GM19372 (cell line): ENCODE measurements around the gene OBSCN.
"Not testable (repeated sequence)": the region's sequence is repeated elsewhere in the genome, so short reads cannot be mapped to it uniquely, and the experiment has no call there.

Experiments used
- ATAC-seq: cut with Tn5 transposase; IDR thresholded peaks from one replicate; pipeline ENCODE4 v1.9.1; 2021; ENCODE audit warnings: mild to moderate bottlenecking, low read depth, moderate library complexity; ENCODE audit not compliant: unreplicated experiment

OBSCN gene

GRCh38 chr1:228225165-228225710 is 17.4 kb downstream of the OBSCN start:
- ATAC-seq = no peak

DNA sequence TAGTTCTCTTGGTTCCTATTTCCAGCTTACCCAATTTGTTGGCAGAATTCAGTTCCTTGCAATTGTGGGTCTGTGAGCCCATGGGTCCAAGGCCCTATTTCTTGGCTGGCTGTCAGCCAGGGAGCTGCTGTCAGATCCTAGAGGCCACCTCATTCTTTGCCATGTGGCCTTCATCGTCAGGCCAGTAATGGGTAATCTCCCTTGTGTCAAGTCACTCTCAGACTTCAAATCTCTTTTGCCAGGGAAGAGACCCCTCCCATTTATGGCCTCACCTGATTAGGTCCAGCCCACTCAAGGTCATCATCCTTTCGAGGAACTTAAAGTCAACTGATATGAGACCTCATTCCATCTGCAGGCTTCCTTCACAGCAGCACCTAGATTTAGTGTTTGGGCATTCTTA is 17.9 kb downstream of the OBSCN start:
- ATAC-seq = no peak

DNA sequence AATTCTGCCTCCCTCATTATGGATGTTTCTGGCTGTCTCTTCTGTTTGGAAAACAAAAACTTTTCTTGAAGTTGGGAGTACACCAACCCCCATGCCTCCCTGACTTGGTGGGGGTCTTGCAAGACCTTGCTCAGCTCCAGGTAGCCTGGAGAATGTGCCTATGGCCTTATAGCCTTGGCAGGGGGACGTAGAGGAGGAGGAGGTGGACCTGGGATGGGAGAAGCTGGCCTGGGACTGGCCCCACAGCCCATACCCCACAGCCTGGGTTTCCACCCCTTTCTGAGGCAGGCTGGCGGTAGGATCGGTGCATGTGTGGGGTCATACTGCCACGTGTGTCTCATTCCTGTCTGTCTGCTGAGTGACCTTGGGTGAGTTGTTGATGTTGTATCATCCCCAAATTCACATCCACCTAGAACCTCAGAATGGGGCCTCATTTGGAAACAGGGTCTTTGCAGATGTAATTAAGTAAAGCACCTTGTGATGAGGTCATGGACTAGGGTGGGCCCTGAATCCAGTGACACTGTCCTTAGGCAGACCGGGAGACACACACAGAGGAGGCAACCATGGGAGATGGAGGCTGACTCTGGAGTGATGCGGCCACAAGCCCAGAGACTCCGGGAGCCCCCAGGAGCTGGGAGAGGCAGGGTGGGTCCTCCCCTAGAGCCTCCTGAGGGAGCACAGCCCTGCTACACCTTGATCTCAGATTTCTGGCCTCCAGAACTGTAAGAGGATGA is 18.5 kb downstream of the OBSCN start:
- no peak for ATAC-seq

DNA sequence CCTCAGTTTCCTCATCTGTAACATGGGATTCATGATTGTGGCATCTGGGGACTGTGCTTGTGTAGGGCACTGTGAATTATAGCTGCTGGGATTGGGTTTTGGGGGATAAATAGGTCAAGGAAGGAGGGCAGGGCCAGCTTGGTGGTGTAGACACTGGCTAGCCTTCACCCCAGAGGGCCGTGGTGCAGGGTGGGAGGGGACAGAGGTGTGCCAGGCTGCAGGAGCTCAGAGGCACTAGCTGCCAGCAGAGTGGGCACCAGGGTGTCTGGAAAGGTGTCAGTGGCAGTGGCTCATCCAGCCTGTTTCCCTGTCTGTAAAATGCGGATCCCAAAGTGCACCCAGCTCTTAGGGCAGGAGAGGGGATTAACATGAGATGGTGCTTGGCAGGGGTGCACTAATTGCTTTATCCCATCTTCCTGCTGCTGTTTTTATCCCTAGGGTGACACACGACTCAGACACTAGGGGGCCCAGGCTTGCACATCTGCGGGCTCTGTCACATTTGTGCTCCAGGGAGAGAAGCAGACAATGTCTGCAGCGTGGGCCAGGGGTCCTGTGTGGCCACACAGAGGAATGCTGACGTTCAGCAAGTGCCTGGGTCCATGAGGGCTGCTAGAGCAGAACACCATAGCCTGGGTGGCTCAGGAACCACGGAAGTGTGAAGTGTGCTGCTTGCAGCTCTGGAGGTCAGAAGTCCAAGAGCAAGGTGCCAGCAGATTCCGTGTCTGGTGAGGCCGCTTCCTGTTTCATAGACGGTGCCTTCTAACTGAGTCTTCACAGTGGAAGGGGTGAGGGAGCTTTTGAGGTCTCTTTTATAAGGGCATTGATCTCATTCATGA is 19.3 kb downstream of the OBSCN start:
- no peak for ATAC-seq

GRCh38 chr1:228228147-228228546 is 20.3 kb downstream of the OBSCN start:
- ATAC-seq = not testable (repeated sequence)

DNA sequence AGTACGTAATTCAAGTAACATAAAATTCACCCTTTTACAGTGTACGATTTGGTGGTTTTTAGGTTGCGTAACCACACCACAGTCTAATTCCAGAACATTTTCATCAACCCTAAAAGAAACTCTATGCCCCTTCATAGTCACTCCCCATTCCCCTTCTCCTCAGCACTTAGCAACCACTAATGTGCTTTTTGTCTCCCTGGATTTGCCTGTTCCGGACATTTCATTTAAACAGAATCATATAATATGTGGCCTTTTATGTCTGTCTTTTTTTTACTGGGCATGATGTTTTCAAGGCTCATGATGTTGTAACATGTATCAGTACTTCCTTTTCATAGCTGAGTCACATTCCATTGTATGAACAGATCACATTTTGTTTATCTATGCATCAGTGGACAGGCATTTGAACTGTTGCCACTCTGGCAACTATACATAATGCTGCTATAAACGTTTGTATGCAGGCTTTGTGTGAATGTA is 20.8 kb downstream of the OBSCN start:
- no peak for ATAC-seq

DNA sequence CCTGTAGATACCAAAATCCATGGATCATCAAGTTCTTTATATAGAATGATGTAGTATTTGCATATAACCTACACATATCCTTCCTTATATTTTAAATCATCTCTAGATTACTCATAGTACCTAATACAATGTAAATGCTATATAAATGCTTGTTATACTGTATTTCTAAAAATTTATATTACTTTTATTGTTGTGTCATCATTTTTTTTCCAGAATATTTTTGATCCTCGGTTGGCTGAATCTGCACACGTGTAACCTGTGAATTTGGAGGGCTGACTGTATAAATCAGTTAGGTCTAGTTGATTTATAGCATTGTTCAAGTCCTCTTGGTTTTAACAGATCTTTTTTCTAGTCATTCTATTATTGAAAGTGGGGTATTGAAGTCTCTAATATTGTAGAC is 23.3 kb downstream of the OBSCN start:
- ATAC-seq = no peak

DNA sequence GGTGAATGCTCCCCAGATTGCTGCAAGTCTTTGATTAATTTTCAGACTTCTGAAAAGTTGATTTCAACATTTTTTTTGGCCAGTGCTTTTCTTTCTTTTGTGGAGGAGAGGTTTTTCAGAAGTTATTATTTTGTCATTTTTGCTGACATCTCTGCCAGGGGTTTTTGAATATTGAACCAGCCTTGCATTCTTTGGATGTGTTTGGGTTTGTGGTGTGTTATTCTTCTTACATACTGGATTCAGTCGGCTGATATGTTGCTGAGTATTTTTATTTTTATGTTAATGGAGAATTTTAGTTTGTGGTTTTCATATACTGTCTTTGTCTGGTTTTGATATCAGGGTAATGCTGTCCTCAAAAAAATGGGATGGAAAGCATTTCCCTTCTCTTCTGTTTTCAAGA is 25.3 kb downstream of the OBSCN start:
- ATAC-seq = no peak

DNA sequence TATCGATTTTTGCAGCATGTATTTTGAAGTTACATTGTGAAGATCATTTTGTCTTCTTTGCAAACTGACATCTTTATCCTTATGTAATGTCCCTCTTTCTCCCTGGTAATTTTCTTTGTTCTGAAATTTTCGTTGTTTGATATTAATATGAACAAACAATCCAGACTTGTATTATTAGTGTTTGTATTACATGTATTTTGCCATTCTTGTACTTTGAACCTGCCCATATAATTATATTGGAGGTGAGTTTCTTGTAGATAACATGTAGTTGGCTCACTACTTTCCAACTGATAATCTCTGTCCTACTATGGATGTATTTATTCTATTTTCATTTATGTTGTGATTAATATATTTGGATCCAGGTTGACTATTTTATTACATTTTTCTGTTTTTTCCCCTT is 27.1 kb downstream of the OBSCN start:
- no peak for ATAC-seq

DNA sequence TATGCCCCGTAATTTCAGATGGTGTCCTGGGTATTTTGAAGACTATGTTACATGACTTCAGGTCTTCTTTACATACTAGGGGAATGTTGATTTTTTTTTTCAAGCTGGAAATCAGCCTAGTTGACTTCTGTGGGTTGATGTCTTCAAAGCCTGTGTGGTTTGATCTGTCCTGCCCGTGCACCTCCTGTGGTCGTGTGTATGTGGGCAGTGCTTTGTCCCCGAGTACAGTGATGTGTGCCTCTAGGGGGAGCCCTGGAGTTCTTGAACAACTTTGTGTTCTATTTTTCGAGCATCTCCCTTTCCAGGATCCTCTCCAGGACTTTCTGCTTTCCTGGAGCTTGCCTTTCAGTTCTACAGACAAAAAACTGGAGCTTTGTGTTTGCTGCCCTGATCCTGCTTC is 28.9 kb downstream of the OBSCN start:
- no peak for ATAC-seq

GRCh38 chr1:228238007-228238406 is 30.2 kb downstream of the OBSCN start:
- no peak for ATAC-seq

GRCh38 chr1:228238461-228238860 is 30.6 kb downstream of the OBSCN start:
- ATAC-seq = no peak

DNA sequence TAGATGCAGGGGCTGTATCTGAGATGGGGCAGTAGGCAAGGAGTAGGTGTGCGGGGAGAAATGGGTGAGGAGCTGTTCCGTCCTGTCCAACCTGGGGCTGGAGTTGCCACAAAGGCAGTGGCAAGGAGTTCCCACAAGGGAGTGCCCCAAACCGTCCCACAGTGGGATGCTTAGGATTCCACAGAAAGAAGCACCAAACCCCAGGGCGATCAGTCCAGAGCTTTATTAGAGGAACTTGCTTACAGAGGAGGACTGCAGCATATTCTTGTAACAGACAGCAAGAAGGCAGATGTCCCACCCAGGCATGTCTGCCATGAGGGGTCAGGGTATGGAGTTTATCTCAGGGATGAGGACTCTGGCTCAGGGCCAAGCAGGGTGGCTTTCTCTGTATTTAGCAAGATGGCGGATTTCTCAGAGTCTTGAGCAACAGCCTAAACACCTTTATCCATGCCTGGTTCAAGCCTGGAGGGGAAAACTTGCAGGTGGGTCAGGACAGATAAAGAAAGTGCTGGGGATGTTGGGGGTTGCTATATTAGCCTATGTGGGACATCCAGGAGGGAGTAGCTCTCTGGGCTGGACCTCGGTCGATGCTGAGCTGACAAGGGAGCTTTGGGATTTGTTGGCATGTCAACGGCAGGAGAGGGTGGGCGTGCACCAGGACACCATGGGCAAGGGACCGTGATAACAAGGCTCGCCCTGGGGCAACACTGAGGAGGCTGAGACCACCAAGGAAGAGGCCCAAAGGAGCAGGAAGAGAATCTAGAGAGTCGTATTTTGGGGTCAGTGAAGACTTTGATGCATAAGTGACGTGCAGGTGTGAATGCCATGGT is 32.8 kb downstream of the OBSCN start:
- ATAC-seq = no peak

DNA sequence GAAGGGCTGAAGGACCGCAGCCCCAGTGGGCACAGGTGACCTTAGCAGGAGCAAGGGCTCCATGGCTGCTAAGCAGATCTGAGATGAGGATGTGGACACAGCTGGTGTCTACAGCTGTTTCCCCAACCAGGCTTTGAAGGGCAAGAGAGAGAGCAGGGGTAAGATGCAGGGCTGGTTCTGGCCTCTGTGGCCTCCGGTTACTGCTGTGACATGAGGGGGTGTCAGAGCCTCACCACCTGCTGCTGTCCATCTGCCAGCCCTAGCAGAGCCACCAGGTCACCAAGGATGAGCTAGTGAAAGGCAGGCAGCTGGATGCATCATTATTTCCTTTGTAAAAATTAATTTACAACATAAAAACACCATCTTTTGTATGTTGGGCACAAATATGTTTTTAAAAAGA is 33.4 kb downstream of the OBSCN start:
- ATAC-seq = no peak

DNA sequence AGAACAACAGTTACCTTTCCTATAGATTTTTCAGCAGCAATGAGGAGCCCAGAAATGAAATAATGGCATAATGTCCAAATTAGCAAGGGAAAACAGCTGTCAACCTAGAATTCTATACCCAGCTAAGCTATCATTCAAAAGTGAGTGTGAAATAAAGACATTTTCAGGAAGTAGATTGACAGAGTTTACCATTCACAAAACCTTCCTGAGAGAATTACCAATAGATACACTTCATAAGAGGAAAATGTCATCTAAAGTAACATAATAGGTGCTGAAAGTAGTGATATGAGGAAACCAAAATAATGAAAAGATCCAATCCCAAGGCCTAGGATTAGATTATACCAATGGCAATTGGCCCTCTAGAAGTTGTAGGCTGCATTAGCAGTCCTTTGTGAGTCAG is 34.6 kb downstream of the OBSCN start:
- no peak for ATAC-seq

DNA sequence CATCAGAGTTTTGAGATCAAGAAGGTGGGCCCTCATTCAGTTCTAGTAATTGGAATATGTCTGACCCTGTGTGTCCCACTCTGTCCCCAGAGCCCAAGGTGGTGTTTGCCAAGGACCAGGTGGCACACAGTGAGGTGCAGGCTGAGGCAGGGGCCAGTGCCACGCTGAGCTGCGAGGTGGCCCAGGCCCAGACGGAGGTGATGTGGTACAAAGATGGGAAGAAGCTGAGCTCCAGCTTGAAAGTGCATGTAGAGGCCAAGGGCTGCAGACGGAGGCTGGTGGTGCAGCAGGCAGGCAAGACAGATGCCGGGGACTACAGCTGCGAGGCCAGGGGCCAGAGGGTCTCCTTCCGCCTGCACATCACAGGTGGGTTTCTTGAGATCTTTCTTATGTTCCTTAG is 35.2 kb downstream of the OBSCN start:
- no peak for ATAC-seq

DNA sequence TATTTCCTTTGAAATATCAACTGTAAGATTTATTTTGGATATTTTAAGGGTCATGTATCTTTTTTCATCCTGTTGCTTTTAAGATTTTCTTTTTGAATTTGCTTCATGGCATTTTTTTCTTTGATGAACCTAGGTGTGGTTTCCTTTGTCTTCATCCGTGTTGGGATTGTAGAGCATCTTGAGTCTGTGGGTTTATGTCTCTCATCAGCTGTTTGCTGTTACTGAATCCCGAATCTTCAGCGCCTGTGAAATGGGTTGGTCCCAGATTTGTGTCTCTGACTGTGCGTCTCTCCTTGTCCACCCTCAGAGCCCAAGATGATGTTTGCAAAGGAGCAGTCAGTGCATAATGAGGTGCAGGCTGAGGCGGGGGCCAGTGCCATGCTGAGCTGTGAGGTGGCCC is 36.1 kb downstream of the OBSCN start:
- ATAC-seq = not testable (repeated sequence)

- no peak for ATAC-seq
These were observed 37.3 kb downstream of the OBSCN start for GRCh38 chr1:228245111-228245510.

DNA sequence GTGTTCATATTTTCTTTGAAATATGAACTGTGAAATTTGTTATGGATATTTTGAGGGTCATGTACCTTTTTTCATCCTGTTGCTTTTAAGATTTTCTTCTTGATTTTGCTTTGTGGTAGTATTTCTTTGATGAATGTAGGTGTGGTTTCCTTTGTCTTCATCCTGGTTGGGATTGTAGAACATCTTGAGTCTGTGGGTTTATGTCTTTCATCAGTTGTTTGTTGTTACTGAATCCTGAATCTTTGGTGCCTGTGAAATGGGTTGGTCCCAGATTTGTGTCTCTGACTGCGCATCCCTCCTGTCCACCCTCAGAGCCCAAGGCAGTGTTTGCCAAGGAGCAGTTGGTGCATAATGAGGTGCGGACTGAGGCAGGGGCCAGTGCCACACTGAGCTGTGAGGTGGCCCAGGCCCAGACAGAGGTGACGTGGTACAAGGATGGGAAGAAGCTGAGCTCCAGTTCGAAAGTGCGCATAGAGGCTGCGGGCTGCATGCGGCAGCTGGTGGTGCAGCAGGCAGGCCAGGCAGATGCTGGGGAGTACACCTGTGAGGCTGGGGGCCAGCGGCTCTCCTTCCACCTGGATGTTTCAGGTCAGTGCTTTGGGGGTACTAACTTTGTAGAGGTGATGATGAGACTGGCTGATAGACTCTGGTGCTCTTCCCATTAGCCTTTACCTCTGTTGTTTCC is 38.5 kb downstream of the OBSCN start:
- no peak for ATAC-seq
